Anterior cingulate cortex (tissue), 58 donors: ENCODE measurements around the gene PRUNE1.

Experiments used
- DNase-seq, 58 donors: peaks; one replicate each; lab custom pipeline; 2025; lab: John Stamatoyannopoulos, UW

Gene PRUNE1

GRCh38 chr1:151070474-151071276, 62.4 kb downstream of the PRUNE1 start, which contains the start of gene GABPB2:
GABPB2 (plus strand) TSS chr1:151070761; CDS start chr1:151088190, 17,429 bp downstream.
- DNase-seq: peak; percentile 52 to 94 (median 86)

- DNase-seq: no peak
Observed at GRCh38 chr1:151072224-151072623, 64.0 kb downstream of the PRUNE1 start.
